A549 (cell line): ENCODE results near the gene ULBP1. TPM values are rescaled to one million over a fixed set of nuclear protein-coding genes. Genes with fewer than 3 reads are reported as not detected.
"Not testable (repeated sequence)": the region's sequence is repeated elsewhere in the genome, so short reads cannot be mapped to it uniquely, and the experiment has no call there.

ENCODE experiments used
- ATAC-seq, 2 experiments: fragments of 200-7000 bp in 1 of 2; fragments of >200 bp in 1 of 2; cut with Nextera tagmentation in 1 of 2; cut with Tn5 transposase in 1 of 2; 3 replicates each; pipeline versions ENCODE4 v1.8.0 to v1.9.1; 2018 to 2020; ENCODE audit warnings: mild to moderate bottlenecking in 1 of 2, moderate library complexity in 1 of 2
- CTCF ChIA-PET: fragments of 300-600 bp; sonication (Branson Sonifier 250); formaldehyde crosslinking; extraction: SDS; loops from one replicate; lab custom pipeline; 2021; ENCODE audit warnings: antibody characterized with exemption, inconsistent platforms; lab: Yijun Ruan, JAX
- POLR2A ChIA-PET: fragments of 350-600 bp; formaldehyde crosslinking; extraction: SDS; loops from one replicate; lab custom pipeline; 2021; ENCODE audit warnings: antibody characterized with exemption, inconsistent platforms; lab: Yijun Ruan, JAX
- DNase-seq, 2 experiments: peaks; one replicate each; pipeline versions ENCODE4 v3.0.0 to v3.0.0-alpha.2; 2011 to 2016; ENCODE audit warnings: low read depth in 1 of 2, low spot score in 1 of 2
- FAIRE-seq: peaks from 2 replicates; lab custom pipeline; 2011; peaks lifted over from hg19 to GRCh38; lab: Jason Lieb, UNC
- H3K27ac ChIP-seq, 2 experiments: fragments of >200 bp; sonication (Bioruptor Twin); formaldehyde crosslinking; 3 replicates each; pipeline ENCODE4 v1.5.1; 2016 to 2017
- H3K4me1 ChIP-seq: fragments of >200 bp; sonication (Bioruptor Twin); formaldehyde crosslinking; 3 replicates; pipeline ENCODE4 v1.6.1; 2016
- H3K4me2 ChIP-seq: fragments of >200 bp; sonication (Bioruptor Twin); formaldehyde crosslinking; 3 replicates; pipeline ENCODE4 v1.6.1; 2016
- H3K4me3 ChIP-seq: fragments of >200 bp; sonication (Bioruptor Twin); formaldehyde crosslinking; 3 replicates; pipeline ENCODE4 v1.5.1; 2016
- H3K9me3 ChIP-seq: fragments of >200 bp; sonication (Bioruptor Twin); formaldehyde crosslinking; 3 replicates; pipeline ENCODE4 v1.6.1; 2016
- CBX8 ChIP-seq: fragments of 200-600 bp; sonication (generic); IDR thresholded peaks from 2 replicates; pipeline ENCODE4 v1.6.1; 2016
- CEBPB ChIP-seq, 2 experiments: fragments of >200 bp in 1 of 2; sonication (Bioruptor Twin) in 1 of 2; formaldehyde crosslinking in 1 of 2; IDR thresholded peaks; 2 replicates each; pipeline ENCODE4 v1.6.1; 2012 to 2016
- CTCF ChIP-seq: fragments of >200 bp; sonication (Bioruptor Twin); formaldehyde crosslinking; IDR thresholded peaks from 3 replicates; pipeline ENCODE4 v1.5.1; 2016
- EP300 ChIP-seq, 2 experiments: fragments of >200 bp; sonication (Bioruptor Twin); formaldehyde crosslinking; IDR thresholded peaks; 2 replicates in 1 of 2; 3 replicates in 1 of 2; pipeline ENCODE4 v1.6.1; 2016 to 2017
- FOSB ChIP-seq: fragments of 250-450 bp; sonication (Bioruptor Pico); IDR thresholded peaks from 2 replicates; pipeline ENCODE4 v1.5.0; 2020; ENCODE audit warnings: mild to moderate bottlenecking, moderate library complexity
- HDAC2 ChIP-seq: fragments of 200-600 bp; sonication (generic); IDR thresholded peaks from 2 replicates; pipeline ENCODE4 v1.6.1; 2016
- HMGXB4 ChIP-seq: fragments of 250-450 bp; sonication (Bioruptor Pico); IDR thresholded peaks from 2 replicates; pipeline ENCODE4 v1.5.0; 2021; ENCODE audit warnings: mild to moderate bottlenecking, moderate library complexity, borderline replicate concordance
- JUNB ChIP-seq: fragments of >200 bp; sonication (Bioruptor Twin); formaldehyde crosslinking; IDR thresholded peaks from 2 replicates; pipeline ENCODE4 v1.6.1; 2016
- MAX ChIP-seq: IDR thresholded peaks from 2 replicates; pipeline ENCODE4 v1.6.1; 2012
- MYC ChIP-seq: IDR thresholded peaks from 2 replicates; pipeline ENCODE4 v1.6.1; 2012; ENCODE audit warnings: mild to moderate bottlenecking, inconsistent platforms, low read length, improper control_type of control experiment, borderline replicate concordance
- NR3C1 ChIP-seq: fragments of >200 bp; sonication (Bioruptor Twin); formaldehyde crosslinking; IDR thresholded peaks from 3 replicates; pipeline ENCODE4 v1.6.1; 2017
- PBX3 ChIP-seq: IDR thresholded peaks from 2 replicates; pipeline ENCODE4 v1.6.1; 2012
- PHF8 ChIP-seq: fragments of 200-600 bp; sonication (generic); IDR thresholded peaks from 2 replicates; pipeline ENCODE4 v1.6.1; 2016; ENCODE audit warnings: low read depth, mild to moderate bottlenecking, antibody characterized with exemption, moderate library complexity, borderline replicate concordance
- POLR2A ChIP-seq: IDR thresholded peaks from 2 replicates; pipeline ENCODE4 v1.6.1; 2012; ENCODE audit warnings: mild to moderate bottlenecking, low read length
- RCOR1 ChIP-seq: fragments of 150-350 bp; IDR thresholded peaks from 2 replicates; pipeline ENCODE4 v1.6.1; 2014; ENCODE audit warnings: antibody characterized with exemption, low read length, low read depth
- REST ChIP-seq: fragments of 200-600 bp; sonication (generic); IDR thresholded peaks from 2 replicates; pipeline ENCODE4 v1.6.1; 2016; ENCODE audit warnings: antibody characterized with exemption, mild to moderate bottlenecking, moderate library complexity
- RNF2 ChIP-seq: fragments of 200-600 bp; sonication (generic); IDR thresholded peaks from 2 replicates; pipeline ENCODE4 v1.6.1; 2016; ENCODE audit warnings: low read depth, mild to moderate bottlenecking, antibody characterized with exemption, moderate library complexity, borderline replicate concordance
- SREBF2 ChIP-seq: fragments of 450-650 bp; IDR thresholded peaks from 2 replicates; pipeline ENCODE4 v1.6.1; 2014; ENCODE audit warnings: mild to moderate bottlenecking, moderate library complexity
- ZFP36 ChIP-seq: fragments of 450-650 bp; IDR thresholded peaks from 2 replicates; pipeline ENCODE4 v1.6.1; 2014; ENCODE audit warnings: borderline replicate concordance; ENCODE audit not compliant: partially characterized antibody
- ZNF302 ChIP-seq: fragments of 250-450 bp; sonication (Bioruptor Pico); IDR thresholded peaks from 2 replicates; pipeline ENCODE4 v1.9.0; 2021; ENCODE audit warnings: inconsistent platforms, mild to moderate bottlenecking, moderate library complexity
- WGBS: methylation state at CpG from one replicate; pipeline ENCODE4 v1.1.6; 2017; ENCODE audit errors: missing lambda C conversion rate; 5-methylcytosine and 5-hydroxymethylcytosine counted together
- polyA plus RNA-seq, 4 experiments: library from polyadenylated mRNA; depleted of rRNA in 3 of 4; stranded (reverse); fragments of >200 nt; fragmentation: RNase III in 1 of 4; extraction: RNeasy Plus Mini Kit Qiagen cat#74134 plus additional on column Dnase treatment in 1 of 4; gene quantifications; 2 replicates in 3 of 4; 3 replicates in 1 of 4; pipeline ENCODE4 v1.2.3, GENCODE V29; 2011 to 2017

ULBP1 gene
- polyA plus RNA-seq, 2 of the 4 experiments (the other 2 are of a cell fraction) = 0.89 to 6.6 TPM

GRCh38 chr6:149919834-149920225 is 43.9 kb upstream of the ULBP1 start (continued):
- TF ChIP-seq RCOR1 (no peak), CEBPB (IDR thresholded peaks at IDR 0.05) (no peak), CBX8 (no peak)

GRCh38 chr6:149921361-149921760 is 42.4 kb upstream of the ULBP1 start:
- 57% methylated on average over 1 of the region's 6 CpGs for WGBS
- no peak for DNase-seq
- no peak for FAIRE-seq
- no peak for ATAC-seq
- TF ChIP-seq HDAC2 (no peak), ZFP36 (no peak), RCOR1 (no peak)
- TF ChIP-seq, all 56 proteins: peak for 0
- Histone ChIP-seq H3K4me1 (peaks cover 11% of the 10 kb centered on the region; the same call in 1 of the 3 replicates), H3K4me3 (no peak overlapping the region), H3K9me3 (no peaks in the 10 kb centered on the region), H3K27ac (no peak overlapping the region), H3K4me2 (peak overlapping the region; percentile 79; the same call in 1 of the 3 replicates)
- POLR2A ChIA-PET = no interaction called here
- CTCF ChIA-PET = interaction anchor here (1.4 kb wide), 1 partner anchor 81 kb away, joined by 4 read pairs; no protein-coding TSS in a partner anchor

- POLR2A ChIA-PET, DNase-seq, H3K9me3 ChIP-seq, FAIRE-seq, ATAC-seq: not testable (repeated sequence)
- Histone ChIP-seq H3K4me3 (peak overlapping the region; percentile 65), H3K4me2 (peak overlapping the region; percentile 79), H3K27ac (peak overlapping the region in 1 of 2 experiments; percentile 85; a peak in 3 of 6 replicates), H3K4me1 (peaks cover 11% of the 10 kb centered on the region; the same call in 1 of the 3 replicates)
- CTCF ChIA-PET = interaction anchor here (1.0 to 1.1 kb wide), 4 partner anchors 27 to 87 kb away, joined by 3 to 6 read pairs (median 3); no protein-coding TSS in a partner anchor
- 92% methylated on average over 5 of the region's 5 CpGs for WGBS
Observed at GRCh38 chr6:149922091-149922490, 41.7 kb upstream of the ULBP1 start.

- Histone ChIP-seq H3K4me3 (peak within 1 kb of the TSS; percentile 65), H3K9me3 (no peaks in the 10 kb centered on the region), H3K4me2 (peak within 1 kb of the TSS; percentile 79), H3K27ac (peak within 1 kb of the TSS; percentile 56 to 85; a peak in 5 of 6 replicates), H3K4me1 (peaks cover 11% of the 10 kb centered on the region; the same call in 1 of the 3 replicates)
- no peak for TF ChIP-seq HMGXB4 (CRISPR knock-in tag)
- no peak for TF ChIP-seq MYC
- TF ChIP-seq RNF2 = no peak
- no peak for TF ChIP-seq NR3C1
- no peak for TF ChIP-seq SREBF2
- no peak for TF ChIP-seq MAX
- no peak for TF ChIP-seq CEBPB (IDR thresholded peaks at IDR 0.05)
- TF ChIP-seq ZNF302 (CRISPR knock-in tag) = no peak
- TF ChIP-seq EP300 (IDR thresholded peaks at IDR 0.05) = no peak
- TF ChIP-seq FOSB (CRISPR knock-in tag) = no peak
- peak; percentile 37; the same call in 1 of the 2 replicates for TF ChIP-seq POLR2A
- TF ChIP-seq PBX3 = no peak
- no peak for TF ChIP-seq JUNB
- TF ChIP-seq REST = no peak
- TF ChIP-seq PHF8 = no peak
- 0 out of 3 replicates have a peak, but pooled peaks have one; percentile 6 for TF ChIP-seq CTCF
- peak; percentile 81 to 87 for DNase-seq
- CTCF ChIA-PET = interaction anchor here (1.0 to 1.1 kb wide), 4 partner anchors 28 to 88 kb away, joined by 3 to 6 read pairs (median 3); no protein-coding TSS in a partner anchor
- FAIRE-seq = no peak
- peak; percentile 90 to 92 for ATAC-seq
- 1% methylated on average over 7 of the region's 40 CpGs for WGBS
- POLR2A ChIA-PET = no interaction called here
Observed at GRCh38 chr6:149922642-149923326, 41.0 kb upstream of the ULBP1 start, which contains the start of gene RAET1G. Gene RAET1G, minus strand, starts transcription at chr6:149923121. Its CDS starts 111 bp downstream, at chr6:149923010.
